Endothelial cell of umbilical vein (primary cell): ENCODE data around the gene LCN6.

ENCODE experiments used
- EZH2 ChIP-seq: IDR thresholded peaks from 2 replicates; pipeline ENCODE4 v1.6.1; 2012; ENCODE audit warnings: borderline replicate concordance, low read depth, mild to moderate bottlenecking, moderate library complexity, low read length, inconsistent platforms; ENCODE audit not compliant: severe bottlenecking
- FOS ChIP-seq: IDR thresholded peaks from 2 replicates; pipeline ENCODE4 v1.6.1; 2011; ENCODE audit warnings: mild to moderate bottlenecking, low read length, moderate library complexity, borderline replicate concordance; ENCODE audit not compliant: insufficient read depth
- GATA2 ChIP-seq: IDR thresholded peaks from 2 replicates; pipeline ENCODE4 v1.7.0; 2011; ENCODE audit warnings: low read depth, mild to moderate bottlenecking, moderate library complexity, mixed read lengths, low read length; ENCODE audit not compliant: insufficient read length, insufficient read depth
- MYC ChIP-seq: IDR thresholded peaks from one replicate; pipeline ENCODE4 v1.6.1; 2011; ENCODE audit warnings: mild to moderate bottlenecking, low read depth, low read length
- POLR2A ChIP-seq: IDR thresholded peaks from 2 replicates; pipeline ENCODE4 v1.6.1; 2012; ENCODE audit warnings: low read depth, mild to moderate bottlenecking, control low read depth, low read length
- POLR2AphosphoS5 ChIP-seq: IDR thresholded peaks from 2 replicates; pipeline ENCODE4 v1.6.1; 2012; ENCODE audit warnings: low read depth, mild to moderate bottlenecking, control low read depth, low read length, moderate library complexity; ENCODE audit not compliant: insufficient read depth
- TF ChIP-seq, protein P1 (sequence below), 2 donors: IDR thresholded peaks; 1 replicate in 1 of 2; 2 replicates in 1 of 2; pipeline ENCODE4 v1.5.1; 2011; ENCODE audit warnings: low read length in 2 of 2, mild to moderate bottlenecking in 2 of 2, moderate library complexity in 2 of 2, control low read depth in 1 of 2, inconsistent platforms in 1 of 2, low read depth in 1 of 2; ENCODE audit not compliant: insufficient read depth in 1 of 2; ENCODE audit errors: extremely low read depth in 1 of 2
- TF ChIP-seq, protein P2 (sequence below): IDR thresholded peaks from 2 replicates; pipeline ENCODE4 v1.6.1; 2011; ENCODE audit not compliant: insufficient read depth, insufficient read length

DNA sequence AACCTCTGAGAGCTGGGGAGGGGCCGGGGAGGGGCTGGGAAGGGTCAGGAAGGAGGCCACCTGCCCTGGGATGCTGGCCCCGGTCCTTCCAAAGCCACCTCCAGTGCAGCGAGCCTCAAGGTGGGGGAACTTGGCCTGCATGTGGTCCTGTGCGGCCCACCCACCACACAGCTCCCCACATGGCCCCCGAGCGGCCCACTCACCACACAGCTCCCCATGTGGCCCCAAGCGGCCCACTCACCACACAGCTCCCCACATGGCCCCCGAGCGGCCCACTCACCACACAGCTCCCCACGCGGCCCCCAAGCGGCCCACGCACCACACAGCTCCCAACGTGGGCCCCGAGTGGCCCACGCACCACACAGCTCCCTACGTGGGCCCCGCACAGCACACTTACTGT, 3.6 kb downstream of the LCN6 start:
- TF ChIP-seq, protein P1, sequence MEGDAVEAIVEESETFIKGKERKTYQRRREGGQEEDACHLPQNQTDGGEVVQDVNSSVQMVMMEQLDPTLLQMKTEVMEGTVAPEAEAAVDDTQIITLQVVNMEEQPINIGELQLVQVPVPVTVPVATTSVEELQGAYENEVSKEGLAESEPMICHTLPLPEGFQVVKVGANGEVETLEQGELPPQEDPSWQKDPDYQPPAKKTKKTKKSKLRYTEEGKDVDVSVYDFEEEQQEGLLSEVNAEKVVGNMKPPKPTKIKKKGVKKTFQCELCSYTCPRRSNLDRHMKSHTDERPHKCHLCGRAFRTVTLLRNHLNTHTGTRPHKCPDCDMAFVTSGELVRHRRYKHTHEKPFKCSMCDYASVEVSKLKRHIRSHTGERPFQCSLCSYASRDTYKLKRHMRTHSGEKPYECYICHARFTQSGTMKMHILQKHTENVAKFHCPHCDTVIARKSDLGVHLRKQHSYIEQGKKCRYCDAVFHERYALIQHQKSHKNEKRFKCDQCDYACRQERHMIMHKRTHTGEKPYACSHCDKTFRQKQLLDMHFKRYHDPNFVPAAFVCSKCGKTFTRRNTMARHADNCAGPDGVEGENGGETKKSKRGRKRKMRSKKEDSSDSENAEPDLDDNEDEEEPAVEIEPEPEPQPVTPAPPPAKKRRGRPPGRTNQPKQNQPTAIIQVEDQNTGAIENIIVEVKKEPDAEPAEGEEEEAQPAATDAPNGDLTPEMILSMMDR (IDR thresholded peaks at IDR 0.05; ENCODE audit: extremely low read depth in 1 of 2, insufficient read depth in 1 of 2, low read depth in 1 of 2, low read length in 2 of 2): no peak
- TF ChIP-seq, protein P2, sequence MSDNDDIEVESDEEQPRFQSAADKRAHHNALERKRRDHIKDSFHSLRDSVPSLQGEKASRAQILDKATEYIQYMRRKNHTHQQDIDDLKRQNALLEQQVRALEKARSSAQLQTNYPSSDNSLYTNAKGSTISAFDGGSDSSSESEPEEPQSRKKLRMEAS: no peak
- TF ChIP-seq POLR2AphosphoS5 (no peak), POLR2A (no peak), EZH2 (no peak), FOS (no peak), GATA2 (no peak), MYC (no peak)
